ENCODE results near the gene KRT26. TPM values are rescaled to one million over a fixed set of nuclear protein-coding genes. Genes with fewer than 3 reads are reported as not detected.

Gene KRT26
- total and polyA plus RNA-seq, 2 experiments from 2014 or later: not detected

DNA sequence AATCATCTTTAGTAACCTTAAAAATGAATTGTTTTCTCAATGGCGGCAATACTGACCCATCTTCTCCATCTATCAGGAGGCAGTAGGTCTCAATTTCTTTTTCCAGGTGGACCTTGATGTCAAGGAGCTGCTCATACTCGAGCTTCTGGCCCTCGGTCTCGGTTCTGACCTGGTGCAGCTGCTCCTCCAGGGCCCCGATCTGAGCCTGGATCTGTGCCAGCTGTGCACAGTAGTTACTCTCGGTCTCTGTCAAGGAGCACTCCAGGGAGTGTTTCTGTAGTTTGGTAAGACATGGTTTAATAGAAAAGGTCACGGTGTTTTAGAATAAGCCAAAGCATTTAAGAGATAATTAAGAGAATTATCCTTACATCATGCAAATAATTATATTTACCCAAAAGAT lies 5.5 kb upstream of the KRT26 start (continued):
- TF ChIP-seq, protein P1, sequence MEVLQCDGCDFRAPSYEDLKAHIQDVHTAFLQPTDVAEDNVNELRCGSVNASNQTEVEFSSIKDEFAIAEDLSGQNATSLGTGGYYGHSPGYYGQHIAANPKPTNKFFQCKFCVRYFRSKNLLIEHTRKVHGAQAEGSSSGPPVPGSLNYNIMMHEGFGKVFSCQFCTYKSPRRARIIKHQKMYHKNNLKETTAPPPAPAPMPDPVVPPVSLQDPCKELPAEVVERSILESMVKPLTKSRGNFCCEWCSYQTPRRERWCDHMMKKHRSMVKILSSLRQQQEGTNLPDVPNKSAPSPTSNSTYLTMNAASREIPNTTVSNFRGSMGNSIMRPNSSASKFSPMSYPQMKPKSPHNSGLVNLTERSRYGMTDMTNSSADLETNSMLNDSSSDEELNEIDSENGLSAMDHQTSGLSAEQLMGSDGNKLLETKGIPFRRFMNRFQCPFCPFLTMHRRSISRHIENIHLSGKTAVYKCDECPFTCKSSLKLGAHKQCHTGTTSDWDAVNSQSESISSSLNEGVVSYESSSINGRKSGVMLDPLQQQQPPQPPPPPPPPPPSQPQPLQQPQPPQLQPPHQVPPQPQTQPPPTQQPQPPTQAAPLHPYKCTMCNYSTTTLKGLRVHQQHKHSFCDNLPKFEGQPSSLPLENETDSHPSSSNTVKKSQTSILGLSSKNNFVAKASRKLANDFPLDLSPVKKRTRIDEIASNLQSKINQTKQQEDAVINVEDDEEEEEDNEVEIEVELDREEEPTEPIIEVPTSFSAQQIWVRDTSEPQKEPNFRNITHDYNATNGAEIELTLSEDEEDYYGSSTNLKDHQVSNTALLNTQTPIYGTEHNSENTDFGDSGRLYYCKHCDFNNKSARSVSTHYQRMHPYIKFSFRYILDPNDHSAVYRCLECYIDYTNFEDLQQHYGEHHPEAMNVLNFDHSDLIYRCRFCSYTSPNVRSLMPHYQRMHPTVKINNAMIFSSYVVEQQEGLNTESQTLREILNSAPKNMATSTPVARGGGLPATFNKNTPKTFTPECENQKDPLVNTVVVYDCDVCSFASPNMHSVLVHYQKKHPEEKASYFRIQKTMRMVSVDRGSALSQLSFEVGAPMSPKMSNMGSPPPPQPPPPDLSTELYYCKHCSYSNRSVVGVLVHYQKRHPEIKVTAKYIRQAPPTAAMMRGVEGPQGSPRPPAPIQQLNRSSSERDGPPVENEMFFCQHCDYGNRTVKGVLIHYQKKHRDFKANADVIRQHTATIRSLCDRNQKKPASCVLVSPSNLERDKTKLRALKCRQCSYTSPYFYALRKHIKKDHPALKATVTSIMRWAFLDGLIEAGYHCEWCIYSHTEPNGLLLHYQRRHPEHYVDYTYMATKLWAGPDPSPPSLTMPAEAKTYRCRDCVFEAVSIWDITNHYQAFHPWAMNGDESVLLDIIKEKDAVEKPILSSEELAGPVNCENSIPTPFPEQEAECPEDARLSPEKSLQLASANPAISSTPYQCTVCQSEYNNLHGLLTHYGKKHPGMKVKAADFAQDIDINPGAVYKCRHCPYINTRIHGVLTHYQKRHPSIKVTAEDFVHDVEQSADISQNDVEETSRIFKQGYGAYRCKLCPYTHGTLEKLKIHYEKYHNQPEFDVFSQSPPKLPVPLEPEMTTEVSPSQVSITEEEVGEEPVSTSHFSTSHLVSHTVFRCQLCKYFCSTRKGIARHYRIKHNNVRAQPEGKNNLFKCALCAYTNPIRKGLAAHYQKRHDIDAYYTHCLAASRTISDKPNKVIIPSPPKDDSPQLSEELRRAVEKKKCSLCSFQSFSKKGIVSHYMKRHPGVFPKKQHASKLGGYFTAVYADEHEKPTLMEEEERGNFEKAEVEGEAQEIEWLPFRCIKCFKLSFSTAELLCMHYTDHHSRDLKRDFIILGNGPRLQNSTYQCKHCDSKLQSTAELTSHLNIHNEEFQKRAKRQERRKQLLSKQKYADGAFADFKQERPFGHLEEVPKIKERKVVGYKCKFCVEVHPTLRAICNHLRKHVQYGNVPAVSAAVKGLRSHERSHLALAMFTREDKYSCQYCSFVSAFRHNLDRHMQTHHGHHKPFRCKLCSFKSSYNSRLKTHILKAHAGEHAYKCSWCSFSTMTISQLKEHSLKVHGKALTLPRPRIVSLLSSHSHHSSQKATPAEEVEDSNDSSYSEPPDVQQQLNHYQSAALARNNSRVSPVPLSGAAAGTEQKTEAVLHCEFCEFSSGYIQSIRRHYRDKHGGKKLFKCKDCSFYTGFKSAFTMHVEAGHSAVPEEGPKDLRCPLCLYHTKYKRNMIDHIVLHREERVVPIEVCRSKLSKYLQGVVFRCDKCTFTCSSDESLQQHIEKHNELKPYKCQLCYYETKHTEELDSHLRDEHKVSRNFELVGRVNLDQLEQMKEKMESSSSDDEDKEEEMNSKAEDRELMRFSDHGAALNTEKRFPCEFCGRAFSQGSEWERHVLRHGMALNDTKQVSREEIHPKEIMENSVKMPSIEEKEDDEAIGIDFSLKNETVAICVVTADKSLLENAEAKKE (CRISPR knock-in tag; IDR thresholded peaks at IDR 0.05): no peak
- no peak for TF ChIP-seq POLR2AphosphoS5 (IDR thresholded peaks at IDR 0.05; ENCODE audit: low read depth)

DNA sequence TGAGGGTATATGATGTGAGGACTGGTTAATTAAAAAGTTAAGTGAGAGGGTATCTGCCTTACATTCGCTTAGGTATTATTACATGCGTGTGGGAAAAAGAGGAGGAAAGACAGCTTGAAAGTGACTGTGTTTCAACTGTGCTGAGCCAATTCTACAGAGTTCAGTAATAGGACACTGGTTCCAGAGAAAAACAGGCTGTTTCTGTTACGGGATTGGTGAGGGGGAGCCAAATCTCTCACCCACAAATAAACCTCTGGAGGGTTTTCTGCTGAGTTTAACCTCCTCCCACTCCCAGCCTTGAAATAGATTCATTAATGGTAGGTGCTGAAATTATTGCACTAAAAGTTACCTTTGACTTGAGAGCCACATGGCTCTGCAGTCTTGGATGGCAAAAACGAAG lies 3.9 kb upstream of the KRT26 start:
- H3K27me3 Mint-ChIP-seq (ENCODE audit: insufficient read depth, low read depth, poor library complexity): peaks cover 6% of the 10 kb centered on the region
- TF ChIP-seq, protein P2, sequence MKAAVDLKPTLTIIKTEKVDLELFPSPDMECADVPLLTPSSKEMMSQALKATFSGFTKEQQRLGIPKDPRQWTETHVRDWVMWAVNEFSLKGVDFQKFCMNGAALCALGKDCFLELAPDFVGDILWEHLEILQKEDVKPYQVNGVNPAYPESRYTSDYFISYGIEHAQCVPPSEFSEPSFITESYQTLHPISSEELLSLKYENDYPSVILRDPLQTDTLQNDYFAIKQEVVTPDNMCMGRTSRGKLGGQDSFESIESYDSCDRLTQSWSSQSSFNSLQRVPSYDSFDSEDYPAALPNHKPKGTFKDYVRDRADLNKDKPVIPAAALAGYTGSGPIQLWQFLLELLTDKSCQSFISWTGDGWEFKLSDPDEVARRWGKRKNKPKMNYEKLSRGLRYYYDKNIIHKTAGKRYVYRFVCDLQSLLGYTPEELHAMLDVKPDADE (IDR thresholded peaks at IDR 0.05): no peak
- TF ChIP-seq EZH2phosphoT487 (IDR thresholded peaks at IDR 0.05; ENCODE audit: unreplicated experiment): no peak
- no peak for TF ChIP-seq ZNF331 (CRISPR knock-in tag; IDR thresholded peaks at IDR 0.05; ENCODE audit: low read depth)
- TF ChIP-seq EZH2 (IDR thresholded peaks at IDR 0.05; ENCODE audit: low read depth, unreplicated experiment): no peak
- no peak for TF ChIP-seq JUNB (IDR thresholded peaks at IDR 0.05; ENCODE audit: unreplicated experiment)
- no peak for TF ChIP-seq POLR2AphosphoS5 (IDR thresholded peaks at IDR 0.05; ENCODE audit: low read depth)
- TF ChIP-seq, protein P3, sequence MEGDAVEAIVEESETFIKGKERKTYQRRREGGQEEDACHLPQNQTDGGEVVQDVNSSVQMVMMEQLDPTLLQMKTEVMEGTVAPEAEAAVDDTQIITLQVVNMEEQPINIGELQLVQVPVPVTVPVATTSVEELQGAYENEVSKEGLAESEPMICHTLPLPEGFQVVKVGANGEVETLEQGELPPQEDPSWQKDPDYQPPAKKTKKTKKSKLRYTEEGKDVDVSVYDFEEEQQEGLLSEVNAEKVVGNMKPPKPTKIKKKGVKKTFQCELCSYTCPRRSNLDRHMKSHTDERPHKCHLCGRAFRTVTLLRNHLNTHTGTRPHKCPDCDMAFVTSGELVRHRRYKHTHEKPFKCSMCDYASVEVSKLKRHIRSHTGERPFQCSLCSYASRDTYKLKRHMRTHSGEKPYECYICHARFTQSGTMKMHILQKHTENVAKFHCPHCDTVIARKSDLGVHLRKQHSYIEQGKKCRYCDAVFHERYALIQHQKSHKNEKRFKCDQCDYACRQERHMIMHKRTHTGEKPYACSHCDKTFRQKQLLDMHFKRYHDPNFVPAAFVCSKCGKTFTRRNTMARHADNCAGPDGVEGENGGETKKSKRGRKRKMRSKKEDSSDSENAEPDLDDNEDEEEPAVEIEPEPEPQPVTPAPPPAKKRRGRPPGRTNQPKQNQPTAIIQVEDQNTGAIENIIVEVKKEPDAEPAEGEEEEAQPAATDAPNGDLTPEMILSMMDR (conservative IDR thresholded peaks at IDR 0.05; ENCODE audit: low read depth in 2 of 2): no peak

More for the DNA sequence above, 3.9 kb upstream of the KRT26 start:
- Histone ChIP-seq H3K4me1 (ENCODE audit: insufficient read depth) (no peaks in the 10 kb centered on the region), H3K36me3 (ENCODE audit: insufficient read depth) (no peaks in the 10 kb centered on the region), H2AFZ (peak overlapping the region; percentile 19; the same call in 1 of the 2 replicates), H3K27me3 (ENCODE audit: insufficient read depth) (peaks cover 15% of the 10 kb centered on the region), H3K9me2 (ENCODE audit: insufficient read depth) (no peaks in the 10 kb centered on the region), H3K79me2 (replicated peaks; ENCODE audit: insufficient read depth) (no peaks in the 10 kb centered on the region), H3K4me2 (no peak overlapping the region), H4K20me1 (replicated peaks; ENCODE audit: insufficient read depth) (no peaks in the 10 kb centered on the region), H3K4me3 (no peak overlapping the region), H3K27ac (ENCODE audit: low read depth) (no peak overlapping the region), H3F3A (replicated peaks; ENCODE audit: low read depth) (no peaks in the 10 kb centered on the region)
- Mint-ChIP-seq H3K4me1 (no peaks in the 10 kb centered on the region), H3K9me3 (no peaks in the 10 kb centered on the region), H3K36me3 (ENCODE audit: low read depth) (no peaks in the 10 kb centered on the region), H3K4me3 (no peak overlapping the region), H3K27ac (no peak overlapping the region)
- ATAC-seq (no peak), DNase-seq (ENCODE audit: low spot score) (no peak)

Measured in GM23338 (cell line).